ENCODE measurements around the gene STAT5B.
"Not testable (repeated sequence)": the region's sequence is repeated elsewhere in the genome, so short reads cannot be mapped to it uniquely, and the experiment has no call there.

Gene STAT5B

DNA sequence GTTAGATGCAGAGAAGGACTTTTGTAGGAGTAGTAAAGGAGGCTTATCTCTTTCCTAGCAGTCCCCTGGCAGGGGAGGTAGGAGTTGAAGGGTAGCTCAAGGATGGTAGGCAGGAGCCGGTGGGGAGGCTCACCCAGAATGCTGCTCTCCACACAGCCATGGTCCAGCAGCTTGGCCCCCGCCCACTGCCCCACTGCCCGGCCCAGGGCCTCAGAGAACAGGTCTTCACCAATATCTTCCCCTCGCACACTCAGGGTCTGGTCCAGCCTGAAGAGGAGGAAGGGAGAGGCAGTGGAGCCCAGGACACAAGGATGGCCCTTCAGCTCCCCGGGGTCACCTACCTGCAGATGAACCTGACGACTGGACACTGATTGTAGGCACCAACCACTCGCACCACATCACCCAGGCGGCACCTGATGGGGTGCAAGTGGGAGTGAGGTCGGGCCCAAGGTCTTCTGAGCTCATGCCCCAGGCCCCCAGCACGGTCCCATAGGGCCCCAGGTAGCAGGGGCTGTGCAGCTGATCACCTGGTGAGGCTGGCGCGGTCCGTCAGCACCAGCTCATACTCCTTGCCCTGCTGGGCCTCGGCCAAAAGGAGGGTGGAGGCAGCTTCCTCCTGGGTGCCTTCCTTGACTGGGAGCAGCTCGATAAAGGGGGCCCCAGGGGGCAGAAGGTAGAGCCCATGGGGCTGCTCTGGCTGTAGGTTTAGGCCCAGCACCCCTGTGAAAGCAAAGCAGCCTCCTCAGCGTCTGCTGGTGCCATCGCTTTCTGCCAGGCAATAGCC lies 85.5 kb downstream of the STAT5B start:
- no peaks in the 10 kb centered on the region for H3K27me3 ChIP-seq (ENCODE audit: control insufficient read depth, insufficient read depth, low read length)
- H3K36me3 ChIP-seq (ENCODE audit: control insufficient read depth, insufficient read depth, low read length): no peaks in the 10 kb centered on the region
- peaks cover 12% of the 10 kb centered on the region for H3K4me1 ChIP-seq (ENCODE audit: control insufficient read depth, insufficient read depth, low read length)
- no peak overlapping the region for H3K9ac ChIP-seq (ENCODE audit: low read length)
- no peak overlapping the region for H3K4me3 ChIP-seq (ENCODE audit: low read length)
- no peak overlapping the region for H3K27ac ChIP-seq (ENCODE audit: low read depth, low read length)

DNA sequence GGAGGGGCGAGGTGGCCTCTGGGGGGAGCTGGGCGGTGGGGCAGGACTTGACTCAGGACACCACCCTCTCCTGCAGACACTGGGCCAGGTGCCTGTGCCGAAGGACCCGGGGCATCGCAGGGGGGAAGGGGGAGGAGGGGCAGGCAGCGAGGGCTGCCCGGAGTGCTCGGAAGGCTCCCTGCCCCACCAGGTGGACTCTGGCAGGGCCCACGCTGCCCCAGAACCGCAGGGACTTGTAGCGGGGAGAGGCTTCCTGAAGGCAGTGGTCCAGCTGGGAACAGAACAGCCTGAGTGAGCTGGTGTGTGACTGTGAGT lies 86.6 kb downstream of the STAT5B start:
- H3K27ac ChIP-seq (ENCODE audit: low read depth, low read length): no peak overlapping the region
- H3K9ac ChIP-seq (ENCODE audit: low read length): no peak overlapping the region
- peaks cover 13% of the 10 kb centered on the region for H3K4me1 ChIP-seq (ENCODE audit: control insufficient read depth, insufficient read depth, low read length)
- no peak overlapping the region for H3K4me3 ChIP-seq (ENCODE audit: low read length)
- no peaks in the 10 kb centered on the region for H3K36me3 ChIP-seq (ENCODE audit: control insufficient read depth, insufficient read depth, low read length)
- H3K27me3 ChIP-seq (ENCODE audit: control insufficient read depth, insufficient read depth, low read length): no peaks in the 10 kb centered on the region

DNA sequence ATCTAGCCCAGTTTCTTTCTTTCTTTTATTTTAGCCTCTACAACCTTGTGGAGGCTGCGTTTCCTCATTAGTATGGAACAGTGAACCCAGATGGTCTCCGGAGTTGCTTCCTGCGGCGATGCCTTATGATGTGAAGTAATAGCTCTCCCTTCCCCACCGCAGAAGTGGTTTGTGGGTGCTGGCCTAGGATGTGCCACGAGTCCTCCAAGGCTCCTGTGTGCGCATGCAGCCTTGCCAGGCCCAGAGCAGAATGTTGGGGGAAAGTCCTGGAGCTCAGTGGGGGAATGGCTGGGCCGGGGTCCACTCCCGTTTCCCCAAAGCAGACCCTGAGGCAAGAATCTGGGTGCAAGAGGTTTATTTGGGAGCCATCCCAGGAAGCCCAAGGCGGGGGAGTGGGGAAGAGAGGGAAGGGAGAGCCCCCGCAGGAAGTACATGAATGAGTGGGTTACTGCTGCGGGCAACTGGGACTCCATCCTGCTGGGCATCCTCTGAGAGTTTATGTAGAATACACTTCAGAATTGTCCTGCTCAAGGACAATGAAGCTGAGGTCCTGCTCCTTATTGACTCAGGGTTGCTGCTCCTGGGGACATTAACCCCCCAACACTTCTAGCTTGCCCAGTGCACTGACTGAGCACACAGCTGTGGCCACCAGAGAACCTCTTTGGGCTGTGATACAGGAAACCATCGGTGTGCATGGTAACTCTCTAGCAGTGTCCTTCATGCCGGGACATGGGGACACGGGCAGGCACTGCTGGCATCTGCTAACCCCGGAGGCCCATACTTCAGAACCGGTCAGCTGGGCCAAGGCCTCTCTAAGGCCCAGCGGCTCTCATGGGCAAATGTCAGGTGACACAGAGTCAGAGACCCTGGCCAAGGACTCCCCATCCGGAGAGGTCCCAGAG lies 87.2 kb downstream of the STAT5B start:
- no peaks in the 10 kb centered on the region for H3K27me3 ChIP-seq (ENCODE audit: control insufficient read depth, insufficient read depth, low read length)
- no peaks in the 10 kb centered on the region for H3K36me3 ChIP-seq (ENCODE audit: control insufficient read depth, insufficient read depth, low read length)
- no peak overlapping the region for H3K27ac ChIP-seq (ENCODE audit: low read depth, low read length)
- no peak overlapping the region for H3K9ac ChIP-seq (ENCODE audit: low read length)
- no peak overlapping the region for H3K4me3 ChIP-seq (ENCODE audit: low read length)
- peaks cover 14% of the 10 kb centered on the region for H3K4me1 ChIP-seq (ENCODE audit: control insufficient read depth, insufficient read depth, low read length)

DNA sequence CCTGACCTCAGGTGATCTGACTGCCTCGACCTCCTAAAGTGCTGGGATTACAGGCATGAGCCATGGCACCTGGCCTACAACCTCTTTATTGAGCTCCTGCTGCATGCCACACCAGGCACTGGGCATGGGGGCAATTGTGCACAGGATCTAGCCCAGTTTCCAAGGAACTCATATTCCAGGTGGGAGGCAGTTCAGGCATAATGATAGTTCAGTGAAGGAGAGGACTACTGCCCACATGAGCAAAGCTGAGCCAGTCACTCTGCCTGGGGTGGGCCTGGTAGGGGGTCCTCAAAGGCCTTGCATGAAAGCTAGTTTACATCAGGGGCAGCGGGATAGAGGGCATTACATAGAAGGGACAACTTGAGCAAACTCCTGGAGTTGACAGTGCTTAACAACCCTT lies 88.4 kb downstream of the STAT5B start:
- no peaks in the 10 kb centered on the region for H3K36me3 ChIP-seq (ENCODE audit: control insufficient read depth, insufficient read depth, low read length)
- no peak overlapping the region for H3K27ac ChIP-seq (ENCODE audit: low read depth, low read length)
- peaks cover 9% of the 10 kb centered on the region for H3K4me1 ChIP-seq (ENCODE audit: control insufficient read depth, insufficient read depth, low read length)
- H3K4me3 ChIP-seq (ENCODE audit: low read length): no peak overlapping the region
- H3K27me3 ChIP-seq (ENCODE audit: control insufficient read depth, insufficient read depth, low read length): no peaks in the 10 kb centered on the region
- no peak overlapping the region for H3K9ac ChIP-seq (ENCODE audit: low read length)

DNA sequence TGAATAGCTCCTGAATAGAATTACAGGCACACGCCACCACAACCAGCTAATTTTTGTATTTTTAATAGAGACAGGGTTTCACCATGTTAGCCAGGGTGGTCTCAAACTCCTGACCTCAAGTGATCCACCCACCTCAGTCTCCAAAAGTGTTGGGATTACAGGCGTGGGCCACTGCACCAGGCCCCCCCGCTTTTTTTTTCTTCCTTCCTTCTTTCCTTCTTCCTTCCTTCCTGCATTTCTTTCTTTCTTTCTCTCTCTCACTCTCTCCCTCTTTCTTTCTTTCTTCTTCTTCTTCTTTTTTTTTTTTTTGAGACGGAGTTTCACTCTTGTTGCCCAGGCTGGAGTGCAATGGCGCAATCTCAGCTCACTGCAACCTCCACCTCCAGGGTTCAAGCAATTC lies 90.0 kb downstream of the STAT5B start:
- not testable (repeated sequence) for H3K4me1 ChIP-seq (ENCODE audit: control insufficient read depth, insufficient read depth, low read length); H3K4me3 ChIP-seq (ENCODE audit: low read length); H3K36me3 ChIP-seq (ENCODE audit: control insufficient read depth, insufficient read depth, low read length); H3K27ac ChIP-seq (ENCODE audit: low read depth, low read length); H3K9ac ChIP-seq (ENCODE audit: low read length); H3K27me3 ChIP-seq (ENCODE audit: control insufficient read depth, insufficient read depth, low read length)

DNA sequence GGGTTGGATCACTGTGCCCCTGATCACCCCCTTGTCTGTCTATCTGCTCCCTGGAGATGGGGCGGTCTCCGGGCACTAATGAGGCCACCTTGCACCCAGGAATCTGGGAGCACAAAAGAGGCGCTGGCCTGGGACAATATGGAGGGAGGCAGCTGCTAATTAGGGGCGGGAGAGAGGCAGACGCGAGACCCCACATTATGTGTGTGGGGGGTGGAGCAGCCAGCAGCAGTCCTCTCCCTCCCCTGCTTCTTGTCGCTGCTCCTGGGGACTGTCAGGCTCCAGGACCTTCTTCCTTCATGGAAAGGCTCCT lies 90.6 kb downstream of the STAT5B start:
- Histone ChIP-seq H3K4me1 (ENCODE audit: control insufficient read depth, insufficient read depth, low read length) (peaks cover 9% of the 10 kb centered on the region), H3K9ac (ENCODE audit: low read length) (no peak overlapping the region), H3K27me3 (ENCODE audit: control insufficient read depth, insufficient read depth, low read length) (peaks cover 9% of the 10 kb centered on the region), H3K36me3 (ENCODE audit: control insufficient read depth, insufficient read depth, low read length) (no peaks in the 10 kb centered on the region), H3K4me3 (ENCODE audit: low read length) (no peak overlapping the region), H3K27ac (ENCODE audit: low read depth, low read length) (no peak overlapping the region)

DNA sequence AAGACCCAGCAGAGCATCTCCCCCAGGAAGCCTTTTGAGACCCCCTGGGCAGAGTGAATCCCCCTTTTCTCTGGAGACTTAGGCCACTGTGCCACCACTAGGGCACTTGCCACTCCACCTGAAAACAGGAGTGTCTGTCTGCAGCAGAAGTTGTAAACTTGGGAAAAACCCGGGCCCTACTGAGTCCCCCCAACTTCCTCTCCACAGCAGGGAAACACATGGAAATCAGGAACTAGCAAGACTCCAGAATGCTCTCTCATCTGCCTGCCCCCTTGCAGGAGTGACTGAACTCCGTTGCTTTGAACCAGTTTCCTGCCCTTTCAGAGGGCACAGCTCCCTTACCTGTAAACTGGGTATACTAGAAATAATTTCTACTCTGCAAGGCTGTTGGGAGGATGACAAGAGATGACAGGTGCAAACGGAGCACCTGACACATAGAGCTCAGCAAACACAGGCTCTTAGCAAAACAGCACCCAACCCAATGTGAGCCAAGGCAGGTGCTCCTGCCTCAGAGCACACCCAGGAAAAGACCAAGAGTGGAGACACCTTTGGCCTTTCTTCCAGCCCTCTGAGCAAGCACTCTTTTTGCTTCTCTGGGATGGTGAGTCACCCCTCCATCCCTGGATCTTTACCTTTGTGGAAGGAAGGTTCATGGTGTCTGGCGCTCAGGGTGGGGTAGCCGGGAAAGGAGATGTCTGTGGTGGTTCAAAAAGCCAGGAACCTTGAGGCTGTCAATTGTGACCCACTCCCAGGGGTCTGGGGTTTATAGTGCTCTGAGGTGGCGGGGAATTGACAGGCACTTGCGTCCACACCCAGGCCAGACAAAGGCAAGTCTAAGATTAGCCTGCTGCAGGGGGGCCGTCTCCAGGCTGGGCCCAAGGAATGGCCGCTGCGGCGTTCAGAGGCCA lies 91.2 kb downstream of the STAT5B start, which contains the start of gene HCRT:
Gene HCRT (minus strand): TSS at position 740 of the 908 bp plus-strand sequence. CDS start 87 bp downstream, at position 653.
- Histone ChIP-seq H3K4me3 (ENCODE audit: low read length) (peak within 1 kb of the TSS; percentile 92), H3K36me3 (ENCODE audit: control insufficient read depth, insufficient read depth, low read length) (no peaks in the 10 kb centered on the region), H3K4me1 (ENCODE audit: control insufficient read depth, insufficient read depth, low read length) (peaks cover 9% of the 10 kb centered on the region), H3K9ac (ENCODE audit: low read length) (peak within 1 kb of the TSS; percentile 30), H3K27me3 (ENCODE audit: control insufficient read depth, insufficient read depth, low read length) (peaks cover 12% of the 10 kb centered on the region), H3K27ac (ENCODE audit: low read depth, low read length) (no peak within 1 kb of the TSS)

DNA sequence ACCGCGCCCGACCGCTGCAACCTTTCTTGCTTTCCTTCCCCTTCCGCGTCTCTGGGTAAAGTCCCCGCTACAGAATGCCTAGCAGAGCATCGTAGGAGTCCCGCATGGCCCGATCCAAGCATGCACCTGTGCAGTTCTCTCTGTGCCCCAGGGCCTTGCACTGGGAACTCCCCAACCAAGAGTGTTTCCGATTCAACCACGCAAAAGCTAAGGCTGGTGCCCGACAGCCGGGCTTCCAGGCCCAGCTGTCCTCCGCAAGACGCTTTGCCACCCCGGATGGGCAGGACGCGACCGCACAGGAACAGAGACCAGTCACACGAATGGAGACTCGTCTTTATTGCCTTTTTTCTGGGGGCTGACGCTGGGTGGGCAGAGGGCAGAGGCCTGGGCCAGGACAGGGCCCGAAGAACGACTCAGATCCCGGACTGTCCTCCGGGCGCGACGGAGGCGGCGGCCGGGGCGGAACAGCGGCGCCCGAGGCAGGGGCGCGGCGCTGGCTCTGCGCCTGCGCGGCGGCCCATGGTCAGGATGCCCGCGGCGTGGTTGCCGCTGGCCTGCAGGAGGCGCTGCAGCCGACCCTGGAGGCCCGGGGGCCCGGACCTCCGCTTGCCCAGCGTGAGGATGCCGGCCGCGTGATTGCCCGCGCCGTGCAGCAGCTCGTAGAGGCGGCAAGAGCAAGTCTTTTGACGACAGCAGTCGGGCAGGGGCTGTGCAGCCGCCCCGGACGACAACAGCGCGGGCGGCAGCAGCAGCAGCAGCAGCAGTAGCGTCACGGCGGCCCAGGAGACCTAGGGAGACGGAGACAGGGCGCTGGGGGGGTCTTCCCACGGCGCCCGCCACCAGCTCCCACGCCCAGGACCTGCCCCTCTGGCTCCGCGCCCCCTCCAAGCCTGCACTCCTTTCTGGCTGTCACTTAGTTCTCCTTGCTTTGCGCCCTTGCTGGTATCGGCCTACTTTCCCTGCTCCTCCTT lies 92.2 kb downstream of the STAT5B start:
- Histone ChIP-seq H3K27me3 (ENCODE audit: control insufficient read depth, insufficient read depth, low read length) (peaks cover 12% of the 10 kb centered on the region), H3K9ac (ENCODE audit: low read length) (peak overlapping the region; percentile 80), H3K4me1 (ENCODE audit: control insufficient read depth, insufficient read depth, low read length) (peaks cover 9% of the 10 kb centered on the region), H3K36me3 (ENCODE audit: control insufficient read depth, insufficient read depth, low read length) (no peaks in the 10 kb centered on the region), H3K27ac (ENCODE audit: low read depth, low read length) (peak overlapping the region; percentile 64), H3K4me3 (ENCODE audit: low read length) (peak overlapping the region; percentile 92)

DNA sequence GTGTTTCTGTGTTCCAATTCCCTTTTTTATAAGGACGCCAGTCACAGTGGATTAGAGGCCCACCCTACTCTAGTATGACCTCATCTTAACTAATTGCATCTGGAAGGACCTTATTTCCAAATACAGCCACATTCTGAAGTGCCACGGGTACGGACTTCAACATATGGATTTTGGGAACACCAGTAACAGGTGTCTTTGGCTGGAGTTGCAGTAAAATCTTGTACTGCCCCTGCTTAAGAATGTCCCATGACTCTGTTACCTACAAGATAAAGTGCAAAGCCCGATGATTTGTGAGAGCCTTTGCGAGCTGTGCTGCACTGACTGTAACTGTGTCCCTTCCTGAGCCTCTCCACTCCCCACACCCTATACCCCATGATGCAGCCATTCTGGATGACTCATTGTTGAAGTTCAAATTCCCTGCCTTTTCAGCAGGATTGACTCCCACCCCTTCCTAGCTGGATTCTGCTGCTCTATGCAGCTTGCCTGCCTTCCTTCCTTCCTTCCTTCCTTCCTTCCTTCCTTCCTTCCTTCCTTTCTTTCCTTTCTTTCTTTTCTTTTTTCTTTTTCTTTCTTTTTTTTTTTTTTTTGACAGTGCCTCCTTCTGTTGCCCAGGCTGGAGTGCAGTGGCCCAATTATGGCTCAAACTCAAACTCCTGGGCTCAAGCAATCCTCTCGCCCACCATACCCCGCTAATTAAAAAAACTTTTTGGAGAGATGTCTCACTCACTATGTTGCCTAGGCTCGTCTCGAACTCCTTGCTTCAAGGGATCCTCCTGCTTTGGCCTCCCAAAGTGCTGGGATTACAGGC lies 93.1 kb downstream of the STAT5B start:
- Histone ChIP-seq H3K36me3 (ENCODE audit: control insufficient read depth, insufficient read depth, low read length) (no peaks in the 10 kb centered on the region), H3K27me3 (ENCODE audit: control insufficient read depth, insufficient read depth, low read length) (peaks cover 15% of the 10 kb centered on the region), H3K9ac (ENCODE audit: low read length) (no peak overlapping the region), H3K27ac (ENCODE audit: low read depth, low read length) (no peak overlapping the region), H3K4me3 (ENCODE audit: low read length) (peak overlapping the region; percentile 92), H3K4me1 (ENCODE audit: control insufficient read depth, insufficient read depth, low read length) (peaks cover 9% of the 10 kb centered on the region)

DNA sequence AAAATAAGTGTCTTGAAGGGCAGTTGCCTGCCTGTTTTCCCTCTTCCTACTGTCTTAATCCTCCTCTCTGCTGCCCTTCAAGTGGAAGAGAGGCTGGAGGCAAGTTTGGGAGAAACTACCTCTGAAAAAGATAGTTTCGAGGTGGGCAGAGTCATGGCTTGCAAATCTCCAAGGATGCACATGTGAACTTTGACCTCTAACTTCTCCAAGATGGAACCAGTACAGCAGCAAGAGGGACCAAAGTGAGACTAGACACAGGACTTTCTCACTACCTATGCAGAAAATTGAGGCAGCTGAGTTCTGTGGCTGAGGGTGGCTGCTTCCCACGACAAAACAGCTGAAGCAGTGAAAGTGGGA lies 94.4 kb downstream of the STAT5B start:
- H3K9ac ChIP-seq (ENCODE audit: low read length): no peak overlapping the region
- H3K27me3 ChIP-seq (ENCODE audit: control insufficient read depth, insufficient read depth, low read length): peaks cover 15% of the 10 kb centered on the region
- no peak overlapping the region for H3K4me3 ChIP-seq (ENCODE audit: low read length)
- H3K36me3 ChIP-seq (ENCODE audit: control insufficient read depth, insufficient read depth, low read length): no peaks in the 10 kb centered on the region
- H3K4me1 ChIP-seq (ENCODE audit: control insufficient read depth, insufficient read depth, low read length): peaks cover 9% of the 10 kb centered on the region
- no peak overlapping the region for H3K27ac ChIP-seq (ENCODE audit: low read depth, low read length)

All from rectal smooth muscle tissue (tissue), 1 donor.